D341Med (cell line): ENCODE data around the gene KLC1.
A peak's percentile ranks its signal among the peaks of the same experiment; 100 is the strongest.

Experiments
- DNase-seq: peaks from one replicate; pipeline ENCODE4 v3.0.0; 2012; ENCODE audit warnings: low spot score

KLC1 gene

DNA sequence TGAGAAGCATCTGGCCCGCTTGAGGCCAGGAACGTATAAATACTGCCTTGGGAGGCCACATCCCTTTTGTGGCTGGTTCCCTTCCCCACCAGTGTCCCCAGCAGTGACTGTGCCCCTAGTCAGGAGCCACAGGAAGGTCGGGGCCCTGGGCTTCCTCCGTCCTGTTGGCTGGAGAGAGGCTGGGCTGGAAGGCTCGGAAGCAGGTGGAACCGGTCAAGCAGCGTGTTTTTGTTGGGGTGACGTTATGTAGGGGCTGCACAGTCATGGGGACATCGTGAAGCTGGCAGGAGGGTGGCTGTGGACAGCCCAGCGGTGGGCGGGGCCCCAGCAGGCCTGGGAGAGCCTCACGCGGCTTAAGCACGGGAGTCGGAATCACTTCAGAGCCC, 76.1 kb downstream of the KLC1 start:
- DNase-seq = no peak

DNA sequence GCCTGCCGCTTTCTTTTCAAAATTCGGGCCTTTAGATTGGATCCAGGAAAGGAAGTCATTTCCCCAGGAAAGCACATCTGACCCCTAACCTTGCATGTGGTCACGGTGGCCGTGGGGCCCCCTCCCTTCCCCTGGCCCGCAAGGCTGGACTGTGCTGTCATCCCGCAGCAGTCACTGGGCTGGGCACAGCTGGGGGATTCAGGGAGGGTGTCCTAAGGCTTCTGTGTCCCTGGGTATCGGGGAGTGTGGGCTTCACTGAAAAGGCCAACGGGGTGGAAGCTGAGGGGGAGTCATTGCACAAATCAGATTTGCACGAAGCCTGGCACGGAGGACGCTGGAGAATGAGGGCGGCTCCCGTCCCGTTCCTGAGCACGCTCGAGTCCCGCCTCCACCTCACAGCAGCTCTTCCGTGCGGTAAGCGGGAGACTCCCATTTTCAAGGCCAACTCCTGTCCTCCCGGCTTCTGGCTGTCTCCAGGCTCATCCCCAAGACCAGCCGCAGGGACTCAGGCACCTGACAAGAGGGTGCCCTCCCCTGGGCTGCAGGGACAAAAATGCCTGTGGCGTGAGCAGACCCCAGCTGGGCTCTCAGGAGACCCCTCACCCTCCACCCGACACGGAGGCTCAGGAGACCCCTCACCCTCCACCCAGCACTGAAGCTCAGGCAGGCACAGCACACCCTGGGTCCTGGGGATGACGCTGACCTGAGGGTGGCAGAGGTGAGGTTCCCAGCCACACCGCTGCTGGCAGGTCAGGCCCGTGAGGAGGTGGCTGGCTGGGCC, 76.7 kb downstream of the KLC1 start:
- no peak for DNase-seq

DNA sequence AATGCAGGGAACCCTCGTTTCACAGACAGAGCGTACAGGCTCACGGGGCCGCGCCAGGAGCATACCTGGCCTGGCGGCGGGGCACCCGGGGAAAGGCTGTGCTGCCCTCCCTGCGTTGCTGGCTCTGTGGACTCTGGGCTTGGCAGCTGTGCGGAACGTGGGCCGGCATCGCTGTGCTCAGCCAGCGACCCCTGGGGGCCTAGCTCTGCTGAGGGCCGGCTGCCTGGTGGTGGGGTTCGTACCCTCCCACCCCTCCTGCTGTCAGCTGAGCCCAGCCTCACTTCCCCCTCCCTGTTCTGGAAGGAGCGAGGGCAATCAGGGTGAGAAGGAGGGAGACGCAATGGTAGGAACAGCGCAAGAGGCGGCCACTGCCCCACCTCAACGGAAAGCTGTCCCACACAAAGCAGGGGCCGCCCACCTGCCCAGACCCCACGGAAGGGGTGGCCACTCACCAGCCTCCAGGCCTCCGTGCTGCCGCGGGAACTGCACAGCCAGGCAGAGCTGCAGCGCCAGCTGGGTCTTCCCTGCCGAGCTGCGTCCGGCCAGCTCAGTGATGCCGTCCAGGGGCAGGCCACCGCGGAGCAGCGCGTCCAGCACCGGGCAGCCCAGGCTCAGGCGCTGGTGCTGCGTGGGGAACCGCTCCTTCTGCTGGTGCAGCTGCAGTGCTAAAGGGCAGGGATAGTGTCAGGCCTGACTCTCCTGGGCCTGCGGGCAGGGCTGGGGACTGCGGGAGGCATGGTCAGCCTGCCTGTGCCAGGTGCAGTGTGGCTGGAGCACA, 77.7 kb downstream of the KLC1 start:
- DNase-seq = no peak

DNA sequence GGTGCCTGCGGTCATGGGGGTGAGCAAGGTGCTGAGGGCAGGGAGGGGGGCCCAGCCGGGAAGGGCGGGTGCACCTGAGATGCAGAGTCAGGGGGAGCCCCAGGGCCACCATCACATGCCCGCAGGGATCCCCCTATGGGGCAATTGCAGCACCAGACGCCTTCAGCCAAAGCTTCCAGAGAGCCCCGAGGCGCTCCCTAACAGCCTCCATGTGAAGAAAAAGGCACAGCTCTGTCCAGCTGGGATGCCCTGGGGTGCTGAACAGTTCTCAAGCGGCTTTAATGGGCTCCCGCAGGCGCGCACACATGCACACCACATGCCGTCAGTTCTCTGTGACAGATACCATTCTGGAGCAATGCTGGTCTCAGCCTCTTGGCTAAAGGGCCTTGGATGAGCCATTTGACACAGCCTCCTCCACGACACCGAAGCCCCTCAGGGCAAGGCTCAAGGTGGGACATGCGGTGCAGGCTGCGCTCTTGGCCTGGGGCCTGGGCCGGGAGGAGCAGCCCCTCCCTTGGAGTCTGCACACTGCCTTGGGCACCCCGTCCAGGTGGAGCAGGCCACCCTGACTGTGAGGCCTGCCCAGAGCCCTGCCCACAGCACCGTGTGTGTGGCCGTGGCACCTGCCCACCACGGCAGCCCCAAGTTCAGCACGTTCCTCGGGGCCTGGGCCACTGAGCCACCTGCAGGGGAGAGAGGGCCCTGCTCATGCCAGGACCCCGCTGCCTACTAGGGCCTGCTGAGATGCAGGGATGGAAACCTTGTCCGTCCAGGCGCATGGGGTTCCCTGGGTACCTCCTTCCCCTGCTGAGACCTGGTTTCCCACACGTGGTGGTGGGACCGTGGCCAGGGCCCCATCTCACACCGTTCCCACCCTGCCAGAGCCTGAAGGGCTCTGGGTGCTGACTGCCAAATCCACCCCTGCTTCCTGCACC, 78.6 kb downstream of the KLC1 start:
- DNase-seq = no peak

DNA sequence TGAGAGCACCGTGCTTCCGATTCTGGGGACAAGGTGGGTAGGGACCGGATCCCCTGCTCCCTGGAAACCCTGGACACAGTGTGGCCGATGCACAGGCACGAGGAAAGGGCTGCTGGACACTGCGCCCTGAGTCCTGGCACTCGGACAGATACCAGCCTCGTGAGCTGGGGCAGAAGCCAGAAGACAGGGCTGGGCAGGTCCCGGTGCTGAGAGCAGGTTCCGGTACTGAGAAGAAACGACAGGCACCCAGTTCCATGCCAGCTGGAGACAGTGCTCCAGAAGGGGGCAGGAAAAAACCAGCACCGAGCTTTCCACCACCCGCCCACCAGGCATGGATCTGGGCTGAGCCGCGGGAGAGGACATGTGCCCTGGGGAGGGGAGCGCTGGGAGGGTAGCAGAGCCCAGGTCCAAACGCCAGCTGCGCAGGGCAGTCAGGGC, 79.8 kb downstream of the KLC1 start:
- no peak for DNase-seq

DNA sequence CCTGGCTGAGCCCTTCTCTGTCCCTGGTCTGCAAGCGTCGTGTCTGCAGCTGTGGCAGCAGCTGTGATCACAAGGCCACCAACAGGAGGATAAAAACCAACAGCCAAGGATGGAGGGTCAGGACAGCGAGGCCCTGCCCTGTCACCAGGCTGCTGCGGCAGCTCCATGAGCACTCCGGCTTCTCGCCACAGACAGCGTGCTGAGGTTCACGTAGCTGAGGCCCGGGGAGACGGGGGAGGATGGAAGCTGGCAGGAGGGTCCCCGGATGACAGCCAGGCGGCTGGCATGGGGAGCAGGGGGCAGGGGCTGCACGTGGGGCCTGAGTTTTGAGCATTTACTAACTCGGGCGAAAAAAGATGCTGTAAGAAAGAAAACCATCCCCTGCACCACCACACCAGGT, 80.8 kb downstream of the KLC1 start:
- no peak for DNase-seq

DNA sequence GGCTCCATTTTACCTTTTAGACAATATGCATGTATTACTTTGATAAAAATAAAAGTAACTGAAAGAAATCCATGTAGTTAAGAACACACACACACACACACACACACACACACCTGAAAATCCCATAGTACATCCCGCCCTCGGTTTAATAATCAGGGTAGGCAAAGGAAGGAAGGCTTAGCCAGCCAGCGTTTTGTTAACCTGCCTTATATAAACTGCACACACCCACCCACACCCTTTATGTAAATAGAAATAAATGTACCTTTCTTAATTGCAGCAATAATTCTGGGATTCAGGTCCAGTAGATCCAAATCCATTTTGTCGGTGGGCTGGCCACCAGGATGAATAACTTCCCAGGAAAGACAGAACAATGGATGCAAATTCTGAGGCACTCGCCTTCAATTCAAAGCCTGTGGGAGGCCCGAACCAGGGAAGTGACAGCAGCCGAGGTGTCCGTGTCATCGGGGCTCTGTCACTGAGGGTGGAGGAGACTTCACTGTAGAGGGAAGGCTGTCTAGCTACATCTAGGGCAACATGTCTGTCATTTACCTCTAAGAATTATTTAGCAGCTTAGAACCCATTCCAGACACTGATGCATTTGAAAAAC, 81.9 kb downstream of the KLC1 start:
- DNase-seq = no peak

DNA sequence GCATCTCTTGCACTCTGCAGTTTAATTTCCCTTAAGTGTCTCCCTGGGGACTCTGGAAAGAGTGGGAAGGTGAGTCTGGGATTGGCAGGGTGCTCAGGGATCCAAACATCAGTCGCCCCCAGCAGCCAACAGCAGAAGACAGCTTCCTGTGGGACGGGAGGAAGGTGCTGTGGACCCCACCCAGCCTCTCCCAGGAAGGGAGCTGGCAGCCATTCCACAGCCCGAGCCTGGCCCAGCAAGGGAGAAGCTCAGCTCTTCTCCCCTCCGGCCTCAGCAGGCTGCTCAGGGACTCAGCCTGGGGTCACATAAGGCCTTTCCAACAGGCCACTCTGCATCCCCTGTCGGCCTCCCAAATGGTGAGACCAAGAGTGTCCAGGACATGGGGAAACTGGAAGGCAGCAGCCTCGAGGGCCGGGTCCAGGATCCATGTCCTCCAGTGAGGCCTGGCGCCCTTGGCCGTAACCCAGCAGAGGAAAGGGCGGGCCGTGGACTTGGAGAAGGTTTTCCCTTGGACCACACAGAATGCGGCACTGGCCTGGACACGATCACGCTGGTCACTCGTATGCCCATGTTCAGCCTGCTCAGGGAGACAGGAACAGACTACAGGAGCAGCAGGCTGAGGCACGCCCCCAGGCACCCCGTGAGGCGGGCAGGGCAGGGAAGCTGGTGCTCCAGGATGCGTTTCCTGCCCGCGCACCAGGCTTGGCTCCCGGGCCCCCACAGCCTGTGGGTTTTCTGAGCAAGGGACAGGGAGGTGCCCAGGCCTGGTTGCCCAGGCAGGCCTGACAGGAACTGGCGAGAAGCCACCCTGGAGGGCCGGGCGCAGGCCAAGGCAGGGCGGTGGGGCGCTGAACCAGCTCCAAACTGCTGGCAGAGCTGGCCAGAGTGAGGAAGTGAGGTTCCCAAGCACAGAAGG, 82.8 kb downstream of the KLC1 start:
- DNase-seq = no peak

DNA sequence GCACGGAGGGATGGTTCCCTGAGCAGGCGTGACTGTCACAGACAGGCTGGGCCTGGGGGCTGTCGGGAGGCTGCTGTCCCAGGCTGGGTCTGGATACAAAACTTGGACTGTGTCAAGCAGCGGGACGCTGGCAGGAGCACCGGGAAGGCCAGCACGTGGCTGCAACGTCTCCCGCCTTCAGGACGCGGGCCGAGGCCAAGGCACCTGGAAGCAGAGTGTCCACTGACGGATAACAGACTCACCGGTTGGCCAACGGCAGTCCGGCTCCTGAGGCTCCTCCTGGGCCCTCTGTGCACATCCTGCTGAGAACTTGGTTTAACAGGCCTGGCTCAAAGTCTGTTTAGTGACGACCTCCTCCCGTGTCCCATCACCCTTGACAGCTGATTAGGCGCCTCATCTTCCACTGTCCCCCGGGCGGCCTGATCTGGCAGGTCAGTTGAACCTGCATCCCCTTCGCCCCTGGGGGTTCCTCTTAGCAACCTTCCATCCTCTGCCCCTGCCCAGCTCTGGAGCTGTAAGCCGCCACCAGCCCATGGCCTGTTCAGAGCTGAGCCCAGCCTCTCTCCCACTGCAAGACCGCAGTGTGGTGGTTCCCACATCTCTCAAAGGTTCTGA, 83.7 kb downstream of the KLC1 start:
- no peak for DNase-seq

DNA sequence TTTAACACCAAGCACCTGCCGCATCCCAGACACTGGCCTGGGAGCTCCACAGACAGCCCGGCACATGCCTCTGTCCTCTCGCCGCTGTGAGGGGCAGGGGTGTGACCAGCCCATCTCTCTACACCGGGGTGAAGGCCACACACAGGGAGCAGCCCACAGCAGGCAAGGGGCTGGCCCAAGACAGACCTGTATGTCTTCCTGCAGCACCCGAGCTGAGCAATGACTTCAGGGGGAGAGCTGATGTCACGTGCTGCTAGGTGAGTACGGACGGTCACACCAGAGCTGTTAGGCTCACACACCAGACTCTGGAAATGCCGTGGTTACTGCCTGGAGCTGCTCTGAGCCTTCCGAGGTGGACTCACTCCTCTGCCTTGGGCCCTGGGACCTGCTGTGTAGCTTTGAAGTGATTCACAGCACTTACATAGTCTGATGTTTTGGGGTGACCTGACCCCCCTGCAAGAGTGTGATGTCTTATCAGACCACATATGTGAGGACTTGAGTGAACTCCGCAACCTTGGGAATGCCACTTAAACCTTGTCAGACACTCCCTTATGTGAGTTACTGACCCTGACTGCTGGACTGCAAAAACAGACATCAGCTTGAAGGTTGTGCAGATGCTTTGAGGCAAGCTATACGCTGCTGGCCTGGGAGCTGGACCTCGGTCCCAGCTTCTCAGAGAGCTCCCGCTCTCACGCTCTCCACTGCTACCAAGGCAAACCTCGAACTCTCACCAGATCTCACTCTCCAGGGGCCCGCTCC, 84.5 kb downstream of the KLC1 start:
- DNase-seq = no peak

DNA sequence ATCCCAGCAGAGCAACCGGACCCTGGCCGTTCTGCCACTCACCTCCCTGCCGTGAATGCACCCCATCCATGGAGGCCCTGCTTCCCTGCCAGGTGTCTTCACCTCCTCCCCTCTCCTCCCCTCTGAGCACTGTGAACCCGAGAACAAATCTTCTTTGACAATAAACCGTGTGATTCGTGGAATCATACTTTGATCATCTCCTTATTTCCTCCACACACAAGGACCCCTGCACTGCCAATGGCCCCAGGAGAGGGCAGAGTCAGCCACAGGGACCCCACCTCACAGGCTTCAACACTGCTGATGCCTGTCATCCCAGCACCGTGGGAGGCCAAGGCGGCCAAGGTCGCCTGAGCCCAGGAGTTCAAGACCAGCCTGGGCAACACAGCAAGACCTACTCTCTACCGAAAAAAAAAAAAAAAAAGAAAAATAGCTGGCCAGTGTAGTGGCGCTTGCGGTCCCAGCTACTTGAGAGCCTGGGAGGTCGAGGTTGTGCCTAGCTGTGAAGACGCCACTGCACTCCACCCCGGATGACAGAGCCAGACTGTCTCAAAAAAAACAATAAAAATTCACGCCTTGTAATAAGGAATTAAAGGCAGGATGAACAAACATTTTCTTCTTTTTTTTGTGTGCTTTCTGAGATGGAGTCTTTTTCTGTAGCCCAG, 85.2 kb downstream of the KLC1 start:
- DNase-seq = no peak

DNA sequence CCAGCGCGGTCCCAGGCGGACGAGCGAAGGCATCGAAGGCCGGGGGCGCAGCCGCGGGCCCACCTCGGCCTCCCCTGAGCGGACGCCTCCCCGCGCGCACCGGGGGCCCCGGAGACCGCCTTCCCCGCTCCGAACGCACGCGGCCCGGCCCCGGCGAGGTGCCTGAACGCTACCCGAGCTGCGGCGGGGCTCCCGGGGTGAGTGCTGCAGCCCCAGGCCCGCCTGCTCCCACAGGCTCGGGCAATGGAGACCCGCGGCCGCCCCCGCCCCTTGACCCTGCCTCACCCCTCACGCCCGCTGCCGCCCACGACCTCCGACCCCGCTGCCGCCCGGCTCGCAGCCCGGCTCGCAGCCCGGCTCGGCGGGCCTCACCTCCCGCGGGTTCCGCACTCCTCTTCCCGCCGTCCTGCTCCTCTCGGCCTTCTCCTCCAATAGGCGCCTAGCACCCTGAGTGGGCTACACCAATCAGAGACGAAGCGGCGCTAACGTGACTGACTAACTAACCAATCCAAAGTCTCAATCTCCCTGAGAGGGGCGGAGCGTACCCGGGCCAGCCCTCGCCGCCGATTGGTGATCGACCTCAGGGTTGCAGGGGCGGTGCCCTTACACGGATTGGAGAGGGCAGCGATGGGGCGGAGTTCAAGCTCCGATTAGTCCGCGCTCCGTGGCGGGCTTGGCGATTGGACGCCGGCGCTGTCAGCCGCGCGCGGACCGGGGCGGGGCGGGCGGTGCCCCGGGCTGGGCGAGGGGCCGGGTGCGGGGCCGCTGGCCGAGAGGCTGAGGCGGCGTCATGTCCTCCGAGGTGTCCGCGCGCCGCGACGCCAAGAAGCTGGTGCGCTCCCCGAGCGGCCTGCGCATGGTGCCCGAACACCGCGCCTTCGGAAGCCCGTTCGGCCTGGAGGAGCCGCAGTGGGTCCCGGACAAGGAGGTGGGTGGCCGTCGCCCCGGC, 86.3 kb downstream of the KLC1 start, which contains the start of the genes XRCC3 and ZFYVE21:
Gene XRCC3, minus strand, starts transcription at position 400 of the 949 bp plus-strand sequence. CDS start 4,364 bp downstream, outside the sequence.
Gene ZFYVE21, plus strand, starts transcription at position 759 of the 949 bp plus-strand sequence. Its CDS starts 32 bp downstream, at position 791.
- peak; percentile 99 for DNase-seq

DNA sequence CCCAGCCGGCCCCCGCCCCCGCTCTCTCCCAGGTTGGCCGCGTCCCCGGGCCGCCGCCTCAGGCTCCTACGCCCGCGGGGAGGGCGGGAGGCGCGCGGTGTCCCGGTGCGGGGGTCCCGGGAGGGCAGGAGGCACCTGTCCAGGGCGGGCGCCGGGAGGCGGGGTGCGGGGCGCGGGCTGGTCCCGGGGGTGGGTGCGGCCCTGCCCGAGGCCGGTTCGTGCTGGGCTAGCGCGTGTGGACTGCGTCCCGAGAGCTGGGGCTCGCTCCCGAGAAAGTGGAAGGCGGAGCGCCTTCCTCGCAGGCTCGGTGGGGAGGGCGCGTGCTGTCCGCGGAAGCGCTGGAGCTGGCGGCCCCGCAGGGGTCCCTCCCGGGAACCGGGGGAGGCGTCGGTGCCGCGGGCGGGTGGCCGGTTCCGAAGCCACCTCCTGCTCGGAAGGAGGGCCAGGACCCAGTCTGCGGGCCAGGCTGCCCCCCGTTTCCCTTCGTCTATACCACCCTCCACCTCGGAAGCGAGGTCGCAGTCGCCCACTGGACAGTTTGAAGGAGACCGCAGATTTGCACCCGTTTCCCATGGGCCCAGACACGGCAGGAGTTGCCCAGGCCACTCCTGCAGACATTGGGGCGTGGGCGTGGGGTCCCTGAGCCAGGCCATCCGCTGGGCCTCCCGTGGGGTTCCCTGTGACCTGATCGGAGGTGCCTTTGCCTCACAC, 87.2 kb downstream of the KLC1 start:
- DNase-seq = peak; percentile 74

DNA sequence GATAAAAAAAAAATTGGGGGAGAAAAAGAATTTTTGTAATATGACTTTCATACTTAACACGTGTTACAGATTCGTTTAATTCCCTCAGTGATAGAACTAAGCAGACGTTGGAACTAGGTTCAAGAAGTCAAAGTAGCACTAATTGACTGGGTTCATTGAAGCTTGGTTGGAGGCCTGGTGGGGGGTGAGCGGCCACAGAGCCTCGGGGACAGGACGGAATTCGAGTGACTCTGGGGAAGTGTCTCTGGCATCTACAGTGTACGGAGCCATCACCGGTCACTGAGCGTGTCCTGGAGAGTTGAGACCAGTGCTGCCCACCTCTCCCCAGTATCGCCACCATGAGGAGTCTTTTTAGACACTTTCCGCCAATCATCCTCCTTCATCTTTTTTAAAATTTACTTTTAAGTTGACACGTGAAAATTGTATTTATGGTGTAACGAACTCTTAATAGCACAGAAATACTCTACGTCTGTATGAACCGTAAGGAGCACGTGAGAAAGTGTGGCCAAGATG, 87.9 kb downstream of the KLC1 start:
- no peak for DNase-seq

DNA sequence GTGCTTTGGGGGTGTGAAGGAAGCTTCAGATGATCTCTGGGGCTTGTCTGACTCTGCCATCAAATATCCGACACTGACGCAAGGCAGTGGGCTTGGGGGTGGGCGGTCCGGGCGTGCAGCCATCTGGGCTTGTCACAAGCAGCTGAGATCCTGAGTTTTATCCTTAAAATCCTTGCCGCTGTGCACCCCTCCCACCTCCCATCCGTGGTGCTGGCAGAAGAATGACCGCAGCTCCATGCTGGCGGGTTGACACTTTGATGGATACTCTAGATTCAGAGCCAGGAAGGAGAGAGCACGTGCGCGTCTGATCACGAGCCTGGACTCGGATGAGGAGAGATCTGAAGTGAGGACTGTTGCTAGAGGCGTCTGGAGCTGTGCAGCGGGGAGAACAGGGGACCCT, 89.6 kb downstream of the KLC1 start:
- no peak for DNase-seq

DNA sequence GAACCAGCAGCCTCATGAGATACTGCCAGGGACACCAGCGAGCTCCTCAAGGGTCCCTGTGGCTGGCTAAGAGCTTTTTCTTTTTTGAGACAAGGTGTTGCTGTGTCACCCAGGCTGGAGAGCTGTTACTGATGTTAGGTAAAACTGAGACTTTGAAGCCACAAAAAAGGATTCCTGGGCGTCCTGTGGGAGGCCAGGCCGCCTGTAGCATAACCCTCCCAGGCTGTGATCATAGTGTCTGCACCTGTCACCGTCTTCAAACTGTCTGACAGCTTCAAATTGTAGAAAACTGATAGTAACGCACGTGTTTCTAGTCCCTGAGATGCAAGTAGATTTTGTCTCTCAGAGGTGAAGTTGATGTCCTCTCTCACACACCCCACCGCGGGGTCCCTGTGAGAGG, 90.7 kb downstream of the KLC1 start:
- no peak for DNase-seq
